Activated effector memory CD4-positive, alpha-beta T cell treated with Interleukin-2 at 50 U/mL for 16 hours (primary cell): Measurements from ENCODE around the gene HERC2.
"Not testable (repeated sequence)": the region's sequence is repeated elsewhere in the genome, so short reads cannot be mapped to it uniquely, and the experiment has no call there.

ENCODE experiments used
- DNase-seq: peaks from one replicate; pipeline ENCODE4 v3.0.0-alpha.2; 2020

Gene HERC2

DNA sequence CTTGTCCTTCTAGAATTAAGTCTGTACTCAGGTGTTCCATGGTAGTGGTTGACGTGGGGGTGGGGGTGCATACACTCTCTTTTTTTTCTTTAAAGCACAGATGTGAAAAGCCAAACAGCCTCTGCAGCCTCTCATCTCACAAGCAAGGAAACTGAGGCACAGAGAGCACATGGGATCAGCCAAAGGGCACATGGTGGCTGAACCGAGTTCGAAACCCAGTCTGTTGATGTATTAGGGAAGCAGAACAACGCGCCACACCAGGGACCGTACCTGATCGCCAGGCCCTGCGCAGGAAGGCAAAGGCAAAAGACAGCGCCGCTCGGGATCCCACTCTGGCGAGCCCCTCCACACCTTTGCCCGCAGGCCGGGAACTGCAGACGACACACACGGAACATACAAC is 47.3 kb downstream of the HERC2 start:
- no peak for DNase-seq

DNA sequence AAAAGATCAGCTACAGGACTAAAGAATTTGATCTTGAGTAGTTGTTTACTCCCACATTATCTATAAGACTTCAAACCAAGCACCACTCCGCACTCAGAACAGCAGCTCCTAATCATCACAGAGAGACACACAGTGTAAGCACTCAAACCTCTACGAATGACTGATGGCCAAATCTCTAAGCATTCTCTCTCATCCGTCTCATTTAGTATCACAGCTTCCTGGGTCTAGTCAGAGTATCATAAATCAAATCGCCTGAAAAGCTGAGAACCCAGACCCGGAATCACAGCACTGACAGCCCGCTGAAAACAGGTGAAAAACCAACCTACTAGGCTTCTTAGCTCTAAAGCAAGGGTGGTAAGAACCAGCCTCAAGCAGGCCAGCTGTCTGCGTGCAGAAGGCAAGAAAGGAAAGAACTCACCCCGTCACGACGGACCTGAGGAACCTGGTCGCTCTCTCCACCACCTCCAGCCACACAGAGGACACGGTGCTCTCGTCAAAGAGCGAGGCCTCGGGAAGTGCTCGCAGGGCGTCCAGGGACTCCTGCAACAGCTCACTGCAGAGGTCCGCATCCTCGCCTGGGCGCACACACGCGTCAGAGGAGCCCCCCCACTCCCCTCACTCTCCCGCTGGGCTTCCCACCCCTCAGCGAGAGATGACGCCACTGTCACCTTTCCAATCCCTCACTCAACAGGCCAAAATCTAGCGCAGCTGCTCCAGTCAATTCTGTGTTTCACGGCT is 47.9 kb downstream of the HERC2 start:
- DNase-seq = no peak

DNA sequence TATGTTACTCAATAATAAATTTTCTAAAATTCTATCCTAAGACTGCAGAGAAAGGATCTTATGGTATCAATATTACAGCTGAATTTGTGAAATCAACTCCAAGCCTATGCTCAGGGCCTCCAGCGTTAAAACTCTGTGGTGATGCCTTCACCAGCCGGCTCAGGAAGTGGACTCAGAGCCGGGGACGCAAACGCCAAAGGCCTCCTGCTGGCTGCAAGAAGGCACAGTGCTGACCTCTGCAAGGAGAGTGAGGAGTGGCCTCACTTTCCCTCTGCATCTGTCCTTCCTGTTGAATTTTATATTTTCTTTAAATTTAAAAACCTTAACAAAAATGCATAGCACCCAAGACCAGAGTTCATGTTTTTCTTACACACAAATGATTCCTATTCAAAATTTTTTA is 48.5 kb downstream of the HERC2 start:
- no peak for DNase-seq

DNA sequence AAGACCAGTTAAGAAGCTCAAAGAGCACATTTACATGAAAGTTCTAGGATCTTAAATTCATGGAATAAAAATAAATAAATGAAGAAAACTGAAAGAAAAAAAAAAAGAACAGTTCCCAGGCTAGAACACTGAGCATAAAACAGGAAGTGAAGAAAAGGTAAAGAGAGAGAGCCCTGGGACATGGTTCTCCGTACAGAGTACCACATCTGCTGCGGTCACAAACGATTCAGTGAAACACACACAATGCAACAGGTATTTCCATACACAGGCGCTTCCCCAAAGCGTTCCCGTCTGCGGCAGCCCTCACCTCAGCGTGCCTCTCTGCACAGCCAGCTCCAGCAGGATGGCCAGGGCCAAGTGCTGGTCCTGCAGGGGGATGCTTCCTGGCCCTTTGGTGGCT is 49.4 kb downstream of the HERC2 start:
- DNase-seq = no peak

DNA sequence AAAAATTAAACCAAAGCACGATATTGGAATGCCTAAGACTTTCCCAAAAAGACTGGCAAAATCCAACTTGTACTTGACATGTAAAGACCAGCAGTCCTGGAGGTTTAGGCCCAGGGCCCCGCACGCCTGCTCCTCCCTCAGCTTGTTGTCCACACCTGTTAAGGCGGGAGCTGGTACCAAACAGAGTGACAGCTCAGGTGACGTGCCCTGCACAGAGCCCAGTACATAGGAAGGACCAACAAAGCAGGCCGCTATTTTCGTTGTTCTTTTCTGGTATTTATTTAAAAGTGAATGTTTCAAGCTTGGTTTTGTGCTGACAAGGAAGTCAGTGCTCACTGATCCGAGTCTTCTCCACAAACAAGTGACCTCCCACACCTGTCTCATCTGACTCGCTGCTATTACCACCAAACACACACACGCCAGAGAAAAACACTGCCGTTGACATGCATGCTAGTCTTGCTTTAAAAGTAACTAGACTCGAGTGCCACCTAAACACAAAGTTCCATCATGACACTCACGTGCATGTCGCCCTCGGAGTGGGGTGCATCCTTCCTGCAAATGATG is 50.2 kb downstream of the HERC2 start:
- DNase-seq = no peak

DNA sequence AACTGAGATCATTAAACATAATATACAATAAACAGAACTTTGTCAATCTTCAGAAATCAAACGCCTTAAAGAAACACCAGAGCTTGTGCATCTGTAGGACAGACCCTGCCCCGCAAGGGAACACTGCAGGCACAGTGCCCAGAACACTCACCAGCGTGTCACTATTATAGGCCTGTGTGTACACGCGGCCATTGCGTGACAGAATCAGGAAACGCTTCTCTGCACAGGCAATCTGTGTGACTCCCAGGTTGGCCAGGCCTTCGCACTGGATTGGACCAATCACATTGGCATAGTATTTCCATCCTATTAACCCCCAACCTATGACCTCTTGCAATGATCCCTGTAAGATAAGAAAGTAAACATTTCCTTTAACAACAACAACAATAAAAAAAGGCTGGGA is 52.9 kb downstream of the HERC2 start:
- DNase-seq = no peak

DNA sequence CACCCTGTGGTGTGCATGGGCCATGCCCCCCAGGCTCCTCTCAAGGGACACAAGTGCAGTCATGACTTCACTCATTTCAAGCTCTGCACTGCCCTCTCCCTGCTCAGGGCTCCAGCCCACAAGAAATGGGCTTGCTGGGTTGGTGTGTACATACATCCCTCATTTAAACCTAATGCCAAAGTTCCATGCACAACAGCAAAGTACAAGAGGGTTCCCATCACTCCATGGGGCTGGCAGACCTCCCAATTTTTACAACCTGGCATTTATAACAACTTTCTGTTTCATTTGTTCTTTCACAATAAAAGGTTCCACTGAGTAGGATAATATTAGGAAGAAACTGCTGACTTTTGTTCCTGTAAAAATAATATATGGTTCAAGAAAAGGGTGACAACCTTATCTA is 54.3 kb downstream of the HERC2 start:
- no peak for DNase-seq

DNA sequence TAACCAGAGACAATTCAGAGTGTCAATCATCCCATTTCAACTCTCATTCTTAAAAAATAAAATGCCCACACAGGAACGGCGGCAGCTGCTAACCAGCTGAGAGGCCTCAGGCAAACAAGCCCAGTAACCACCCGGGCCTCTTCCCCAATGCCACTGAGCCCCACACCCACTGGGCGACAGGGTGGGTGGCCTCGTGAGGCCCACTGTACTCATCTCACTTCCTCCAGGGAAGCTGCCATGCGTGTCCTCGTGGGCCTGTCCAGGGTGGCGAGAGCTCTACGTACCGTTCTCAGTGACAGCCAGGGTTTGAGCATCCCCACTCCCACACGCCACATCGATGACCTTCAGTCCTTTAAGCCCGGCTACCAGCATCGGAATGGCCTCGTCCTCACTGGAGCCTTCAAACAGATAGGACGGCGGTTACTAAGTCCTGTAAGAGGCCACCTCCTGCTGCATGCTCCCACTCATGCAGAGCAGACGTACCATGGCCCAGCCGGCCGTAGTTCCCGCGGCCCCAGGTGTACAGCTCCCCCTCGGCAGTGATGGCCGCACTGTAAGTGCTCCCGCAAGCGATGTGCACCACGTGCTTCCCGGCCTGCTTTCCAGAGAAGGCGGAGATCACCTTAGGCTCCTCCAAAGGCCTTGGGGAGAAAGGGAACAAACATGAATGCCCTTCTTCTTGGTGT is 56.5 kb downstream of the HERC2 start:
- DNase-seq = no peak

DNA sequence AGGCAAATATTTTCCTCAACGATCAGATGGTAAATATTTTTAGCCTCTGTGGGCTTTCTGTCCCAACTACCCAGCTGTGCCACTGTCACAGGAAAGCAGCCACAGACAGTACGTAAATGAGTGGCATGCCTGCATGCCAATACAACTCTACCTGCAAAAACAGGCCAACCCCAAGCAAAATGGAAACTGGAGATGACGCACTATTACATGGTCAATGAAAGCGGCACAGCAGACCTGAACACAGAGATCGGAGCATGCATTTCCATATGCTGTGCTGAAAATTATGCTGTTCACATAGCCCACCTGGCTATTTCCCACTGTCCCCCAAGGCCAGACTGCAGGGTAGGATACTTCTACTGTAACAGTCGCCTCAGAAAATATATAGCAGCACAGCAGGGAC is 57.8 kb downstream of the HERC2 start:
- no peak for DNase-seq

DNA sequence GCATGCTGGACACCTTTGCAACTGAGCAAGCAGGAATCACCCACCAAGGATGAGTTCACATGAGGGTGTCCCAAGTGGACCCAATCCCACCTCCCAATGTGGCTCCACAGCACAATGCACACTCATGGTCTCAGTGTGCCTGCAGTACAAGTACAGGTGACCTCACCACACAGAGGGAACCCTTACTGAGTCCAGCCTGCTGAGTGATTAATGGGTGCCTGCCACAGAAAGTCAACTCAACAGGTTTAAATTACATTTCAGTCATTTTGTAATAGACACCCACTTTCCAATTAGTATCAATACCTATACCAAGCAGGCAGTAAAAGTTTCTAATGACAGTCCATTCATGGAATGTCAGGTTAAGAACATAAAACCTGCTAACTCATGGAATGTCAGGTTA is 59.5 kb downstream of the HERC2 start:
- no peak for DNase-seq

DNA sequence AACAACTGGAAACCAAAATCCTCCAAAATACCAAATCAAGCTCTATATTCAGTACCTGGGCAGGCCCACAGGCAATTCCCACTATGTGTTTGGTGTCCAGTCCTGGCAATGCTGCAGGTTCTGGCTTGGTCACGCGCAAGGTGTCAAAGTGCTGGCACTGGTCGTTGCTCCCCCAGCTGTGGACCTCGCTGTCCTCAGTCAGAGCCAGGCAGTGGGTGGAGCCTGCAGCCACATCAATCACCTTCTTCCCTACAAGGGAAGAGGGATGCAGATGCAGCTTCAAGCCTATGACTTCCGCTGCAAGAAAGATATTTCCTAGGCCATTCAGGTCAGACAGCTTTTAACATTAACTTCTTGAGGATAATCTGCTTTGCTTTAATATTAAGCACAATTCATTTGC is 61.3 kb downstream of the HERC2 start:
- DNase-seq = no peak

DNA sequence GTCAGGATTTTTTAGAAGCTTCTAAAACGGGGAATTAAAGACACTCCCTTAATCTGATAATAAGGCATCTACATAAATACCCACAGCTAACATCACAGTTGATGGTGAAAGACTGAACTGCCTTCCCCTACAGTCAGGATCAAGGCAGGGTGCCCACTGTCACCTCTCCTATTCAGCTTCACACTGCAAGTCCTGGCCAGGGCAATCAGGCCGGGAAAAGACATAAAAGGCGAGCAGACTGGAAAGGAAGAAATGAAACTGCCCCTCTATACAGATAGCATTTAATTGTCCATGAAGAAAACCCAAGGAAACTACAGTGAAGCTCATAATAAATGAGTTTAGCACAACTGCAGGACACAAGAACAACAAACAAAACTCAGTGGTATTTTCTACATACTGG is 61.7 kb downstream of the HERC2 start:
- no peak for DNase-seq

DNA sequence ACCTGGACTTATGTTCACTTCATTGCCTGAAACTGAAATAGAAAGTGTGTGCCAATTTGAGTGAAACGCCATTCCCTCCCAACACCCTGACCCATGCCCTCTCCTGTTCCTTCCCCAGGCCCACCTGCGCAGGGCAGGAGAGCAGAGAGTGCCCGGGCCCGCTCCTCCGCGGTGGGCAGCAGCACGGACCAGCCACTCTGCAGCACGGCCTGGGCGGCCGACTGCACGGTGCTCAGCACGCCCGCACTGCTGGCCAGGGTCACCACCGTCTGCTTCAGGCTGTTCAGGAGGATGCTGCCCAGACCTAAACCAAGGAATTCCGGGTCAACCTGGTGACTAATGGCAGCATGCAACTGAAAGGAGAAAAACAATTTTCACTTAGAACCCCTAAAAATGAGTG is 66.0 kb downstream of the HERC2 start:
- DNase-seq = no peak

DNA sequence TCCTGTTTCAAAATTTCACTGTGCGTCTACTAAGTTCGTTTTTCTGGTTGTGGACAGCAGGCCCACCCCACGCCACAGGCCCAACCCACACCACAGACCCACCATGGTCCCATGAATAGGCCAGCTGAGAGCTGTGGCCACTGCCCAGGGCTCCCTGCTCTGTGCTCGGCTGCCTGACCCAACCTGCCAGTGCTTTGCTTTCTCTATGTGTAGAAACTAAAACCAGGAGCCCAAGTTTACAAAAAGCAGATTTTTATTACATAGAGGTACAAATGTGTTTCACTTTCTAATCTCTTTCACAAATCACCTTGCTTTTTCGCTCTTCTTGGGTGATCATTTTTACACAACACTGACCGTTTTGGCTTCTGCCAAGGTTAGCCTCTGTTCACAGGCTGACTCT is 69.1 kb downstream of the HERC2 start:
- DNase-seq = no peak

DNA sequence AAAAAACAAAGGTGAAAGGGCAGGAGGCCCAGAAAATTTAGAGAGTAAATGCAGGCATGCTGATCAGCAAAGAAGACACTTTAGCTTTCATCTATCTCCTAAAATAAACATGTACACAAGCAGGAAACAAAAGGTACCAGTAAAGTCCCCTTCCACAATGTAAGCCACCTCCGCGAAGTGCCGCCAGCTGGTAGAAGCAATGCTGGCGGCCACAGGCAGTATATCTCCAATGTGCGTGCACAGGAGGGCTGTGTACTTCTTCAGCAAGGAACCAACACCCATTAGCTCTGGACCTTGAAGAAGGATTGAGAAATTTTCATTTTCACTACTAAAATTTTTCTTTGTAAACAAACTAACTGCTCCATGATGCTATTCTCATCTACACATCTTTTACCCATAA is 75.4 kb downstream of the HERC2 start:
- no peak for DNase-seq

DNA sequence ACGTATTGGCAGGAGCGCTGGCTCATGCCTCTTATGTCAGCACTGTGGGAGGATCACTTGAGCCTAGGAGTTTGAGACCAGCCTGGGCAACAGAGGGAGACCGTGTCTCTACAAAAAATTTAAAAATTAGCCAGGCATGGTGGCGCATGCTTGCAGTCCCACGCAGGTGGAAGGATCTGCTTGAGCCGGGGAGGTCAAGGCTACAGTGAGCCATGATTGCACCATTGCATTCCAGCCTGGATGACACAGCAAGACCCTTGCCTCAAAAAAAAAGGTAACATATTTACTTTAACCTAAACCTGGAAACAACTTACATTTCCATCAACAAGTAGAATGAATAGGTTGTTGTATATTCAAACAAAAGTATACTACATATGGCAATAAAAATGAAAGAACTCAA is 78.1 kb downstream of the HERC2 start:
- DNase-seq = no peak

DNA sequence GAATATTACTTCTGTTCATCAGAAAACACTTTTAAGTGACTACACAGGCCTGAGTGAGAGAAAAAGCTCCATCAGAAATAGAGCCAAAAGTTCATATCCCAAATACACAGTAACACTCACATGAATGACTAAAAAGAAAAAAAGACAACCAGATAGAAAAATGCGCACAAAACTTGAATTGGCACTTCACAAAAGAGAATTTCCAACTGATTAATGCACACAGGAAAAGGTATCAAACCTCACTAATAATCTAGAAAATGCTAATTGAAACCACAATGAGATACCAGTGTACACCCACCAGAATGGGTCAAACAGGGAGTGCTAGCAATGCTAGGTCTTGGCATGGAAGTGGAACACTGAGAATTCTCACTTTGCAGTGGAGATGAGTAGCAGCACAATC is 78.6 kb downstream of the HERC2 start:
- DNase-seq = no peak

DNA sequence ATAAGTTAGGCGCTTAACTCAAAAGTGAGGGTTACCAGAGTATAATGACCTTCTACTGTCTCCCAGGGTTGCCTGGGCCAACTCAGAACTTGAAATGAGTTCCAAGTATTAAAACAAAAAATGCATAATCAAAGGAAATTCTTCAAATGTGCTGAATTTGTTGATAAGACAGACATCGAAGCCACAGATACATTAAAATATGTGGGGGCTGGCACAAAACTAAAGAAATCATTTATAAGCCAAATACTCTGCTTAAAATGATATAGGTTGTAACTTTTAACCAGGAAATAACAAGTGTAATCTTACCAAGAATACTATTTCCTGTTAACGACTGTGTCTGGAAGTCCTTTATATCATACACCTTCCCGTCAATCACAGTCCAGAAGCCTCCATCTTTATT is 83.7 kb downstream of the HERC2 start:
- DNase-seq = not testable (repeated sequence)

DNA sequence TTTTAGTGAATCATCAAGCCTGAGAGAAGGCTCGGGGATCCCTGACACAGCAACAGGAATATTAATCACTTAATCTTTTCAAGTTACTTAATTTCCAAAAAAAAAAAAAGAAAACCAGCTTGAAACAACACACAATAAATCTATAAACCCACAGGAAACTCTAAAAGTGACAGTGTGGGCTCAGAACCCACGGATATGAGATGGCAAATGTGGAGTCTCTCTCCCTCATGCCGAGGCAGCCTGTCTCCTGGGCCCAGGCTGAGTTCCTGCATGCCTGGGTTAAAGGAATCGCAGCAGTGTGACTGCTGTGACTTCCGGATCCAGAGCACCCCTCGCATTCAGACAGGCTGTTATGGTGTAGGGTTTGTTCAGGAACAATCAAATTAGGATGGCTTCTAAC is 90.2 kb downstream of the HERC2 start:
- DNase-seq = not testable (repeated sequence)

DNA sequence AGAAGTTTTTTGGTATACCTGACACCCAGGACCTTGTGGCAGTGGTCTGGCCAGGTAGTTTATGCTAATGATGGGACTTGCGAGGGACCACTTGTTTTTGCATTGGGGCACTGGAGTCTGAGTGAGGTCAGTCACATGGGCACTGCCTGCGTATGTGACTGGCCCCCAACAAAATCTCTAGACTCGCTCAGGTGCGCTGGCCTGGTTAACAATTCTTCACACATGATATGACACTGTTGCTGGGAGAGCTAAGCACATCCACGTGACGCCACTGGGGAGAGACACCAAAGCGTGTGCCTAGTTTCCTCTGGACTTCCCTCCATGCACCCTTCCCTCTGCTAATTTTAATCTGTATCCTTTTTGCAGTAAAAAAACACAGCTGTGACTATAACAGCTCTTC is 90.6 kb downstream of the HERC2 start:
- DNase-seq = not testable (repeated sequence)

DNA sequence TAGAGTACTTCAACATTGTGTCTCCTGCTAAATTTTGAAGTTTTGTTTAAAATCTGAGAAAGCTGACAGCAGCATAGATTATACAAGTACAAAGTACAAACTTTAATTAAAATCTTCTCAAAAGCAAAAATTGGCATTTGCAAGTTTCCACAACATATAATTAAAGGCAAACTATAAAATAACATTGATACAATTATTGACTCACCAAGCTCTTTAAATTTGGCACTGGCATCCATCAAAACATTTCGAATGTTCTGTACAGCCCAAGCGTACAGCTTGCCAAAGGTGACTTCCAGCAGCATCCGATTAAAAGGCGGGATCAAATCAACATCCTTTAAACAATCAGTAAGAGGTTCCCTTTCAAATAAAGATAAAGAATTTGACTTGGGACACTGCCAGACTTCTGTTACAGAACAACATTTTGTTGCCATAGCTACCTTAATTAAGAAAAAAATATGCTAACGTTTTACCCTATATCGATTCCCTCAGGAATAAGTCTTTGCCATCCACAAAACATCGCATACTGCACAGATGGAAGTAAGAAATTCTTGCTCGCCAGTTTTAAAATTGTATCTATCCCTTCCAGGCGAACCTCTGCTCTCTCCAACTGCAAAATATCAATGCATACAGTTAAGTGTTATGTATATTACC is 92.9 kb downstream of the HERC2 start:
- DNase-seq = not testable (repeated sequence)

DNA sequence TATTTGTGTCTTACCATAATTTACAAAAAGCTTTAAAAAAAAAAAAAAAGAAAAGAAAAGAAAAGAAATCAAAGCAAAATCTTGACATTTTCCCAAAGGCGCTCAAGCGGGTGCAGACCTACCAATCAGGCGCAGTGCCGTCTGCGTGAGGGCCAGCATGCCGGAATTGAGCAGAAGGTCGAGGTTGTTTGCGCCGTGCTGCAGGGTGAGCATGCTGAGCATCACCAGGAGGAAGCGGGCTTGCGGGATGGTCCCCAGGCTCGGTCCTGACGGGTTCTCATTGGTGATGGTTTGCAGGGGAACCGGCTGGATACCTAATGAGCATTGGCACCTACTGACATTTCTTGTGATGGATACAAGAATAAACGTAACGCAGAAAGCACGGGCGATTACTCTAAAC is 93.9 kb downstream of the HERC2 start:
- DNase-seq = no peak

DNA sequence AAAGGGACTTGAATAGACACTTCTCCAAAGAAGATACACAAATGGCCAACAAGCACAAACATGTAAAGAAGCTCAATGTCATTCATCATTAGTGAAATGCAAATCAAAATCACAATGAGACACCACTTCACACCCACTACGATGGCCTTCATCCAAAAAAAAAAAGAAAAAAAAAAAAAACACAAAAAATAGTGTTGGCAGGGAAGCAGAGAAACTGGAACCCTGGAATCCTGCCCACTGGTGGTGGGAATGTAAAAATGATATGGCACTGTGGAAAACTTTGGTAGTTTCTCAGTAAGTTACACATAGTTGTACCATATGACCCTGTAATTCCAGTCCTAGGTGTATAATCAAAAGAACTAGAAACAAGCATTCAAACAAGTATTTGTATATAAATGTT is 94.7 kb downstream of the HERC2 start:
- DNase-seq = not testable (repeated sequence)

DNA sequence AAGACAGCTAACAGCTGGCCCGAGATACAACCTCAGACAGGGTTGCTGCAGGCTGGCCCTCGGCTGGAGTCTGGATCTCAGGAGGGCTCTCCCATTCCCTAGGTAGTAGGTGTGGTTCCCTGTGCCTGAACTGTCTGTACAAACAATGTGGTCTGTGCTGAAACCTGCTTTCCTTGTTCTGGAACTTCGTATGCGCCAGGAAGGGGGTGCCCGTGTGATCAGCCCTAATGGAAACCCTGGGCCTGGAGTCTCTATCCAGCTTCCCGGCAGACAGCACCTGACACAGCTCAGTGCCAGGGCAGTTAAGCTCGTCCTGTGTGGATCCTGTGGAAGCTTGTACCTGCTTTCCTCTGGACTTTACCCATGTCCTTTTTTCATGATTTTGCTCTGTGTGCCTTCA is 99.4 kb downstream of the HERC2 start:
- not testable (repeated sequence) for DNase-seq
